WTC11 (cell line): ENCODE measurements around the gene KLHL8. TPM values are rescaled to one million over a fixed set of nuclear protein-coding genes. Genes with fewer than 3 reads are reported as not detected.

Source experiments
- ATAC-seq: fragments of 200-7000 bp; cut with Tn5 transposase; 2 replicates; pipeline ENCODE4 v1.10.0; 2021; ENCODE audit warnings: mild to moderate bottlenecking, moderate library complexity
- CTCF ChIA-PET: fragments of 300-600 bp; sonication (Branson Sonifier 250); formaldehyde crosslinking; loops from one replicate; lab custom pipeline; 2021; ENCODE audit warnings: antibody characterized with exemption; lab: Charles Lee
- POLR2A ChIA-PET: fragments of 350-600 bp; sonication (Branson Sonifier 250); formaldehyde crosslinking; loops from one replicate; lab custom pipeline; 2021; ENCODE audit warnings: antibody characterized with exemption; lab: Charles Lee
- DNase-seq: peaks from one replicate; pipeline ENCODE4 v3.0.0; 2021; ENCODE audit warnings: low spot score
- H3K27ac Mint-ChIP-seq: 2 replicates; pipeline ENCODE4 v1.8.0; 2021; ENCODE audit warnings: mixed read lengths
- H3K27me3 Mint-ChIP-seq: 2 replicates; pipeline ENCODE4 v1.8.0; 2021; ENCODE audit warnings: low read depth, mild to moderate bottlenecking, moderate library complexity, mixed read lengths
- H3K36me3 Mint-ChIP-seq: 2 replicates; pipeline ENCODE4 v1.8.0; 2021; ENCODE audit warnings: mixed read lengths
- H3K4me1 Mint-ChIP-seq: 2 replicates; pipeline ENCODE4 v1.8.0; 2022; ENCODE audit warnings: mixed read lengths
- H3K4me3 Mint-ChIP-seq: 2 replicates; pipeline ENCODE4 v1.8.0; 2021; ENCODE audit warnings: mild to moderate bottlenecking, moderate library complexity, mixed read lengths
- H3K9me3 Mint-ChIP-seq: 2 replicates; pipeline ENCODE4 v1.8.0; 2021; ENCODE audit warnings: mixed read lengths
- CBFB ChIP-seq: sonication (generic); formaldehyde crosslinking; IDR thresholded peaks from 2 replicates; pipeline ENCODE4 v1.8.1; 2022; ENCODE audit warnings: mild to moderate bottlenecking, low read depth, missing genetic modification reagents
- CREM ChIP-seq: sonication (generic); formaldehyde crosslinking; IDR thresholded peaks from 2 replicates; pipeline ENCODE4 v1.8.1; 2022; ENCODE audit warnings: mild to moderate bottlenecking, missing genetic modification reagents, moderate library complexity
- ESRRA ChIP-seq: sonication (generic); formaldehyde crosslinking; IDR thresholded peaks from 2 replicates; pipeline ENCODE4 v1.8.1; 2022; ENCODE audit warnings: mild to moderate bottlenecking, missing genetic modification reagents, borderline replicate concordance
- FOXJ3 ChIP-seq: sonication (generic); formaldehyde crosslinking; IDR thresholded peaks from 2 replicates; pipeline ENCODE4 v1.9.0; 2021; ENCODE audit warnings: missing genetic modification reagents, mild to moderate bottlenecking, borderline replicate concordance
- FOXP1 ChIP-seq: sonication (generic); formaldehyde crosslinking; IDR thresholded peaks from 2 replicates; pipeline ENCODE4 v1.8.0; 2022; ENCODE audit warnings: missing genetic modification reagents, mild to moderate bottlenecking, moderate library complexity, borderline replicate concordance
- GRHL2 ChIP-seq: fragments of 250-450 bp; sonication (Bioruptor Pico); IDR thresholded peaks from 2 replicates; pipeline ENCODE4 v1.8.0; 2022; ENCODE audit warnings: mild to moderate bottlenecking, moderate library complexity; ENCODE audit not compliant: insufficient replicate concordance, severe bottlenecking
- HMGA2 ChIP-seq: fragments of 250-450 bp; sonication (Bioruptor Pico); IDR thresholded peaks from 2 replicates; pipeline ENCODE4 v1.4.0; 2021; ENCODE audit warnings: mild to moderate bottlenecking, moderate library complexity
- IRF2 ChIP-seq: sonication (generic); formaldehyde crosslinking; IDR thresholded peaks from 2 replicates; pipeline ENCODE4 v1.8.0; 2022; ENCODE audit warnings: low read depth, missing genetic modification reagents, borderline replicate concordance
- JAZF1 ChIP-seq: fragments of 250-450 bp; sonication (Bioruptor Pico); IDR thresholded peaks from 2 replicates; pipeline ENCODE4 v1.9.0; 2021; ENCODE audit warnings: moderate library complexity, mild to moderate bottlenecking, inconsistent platforms
- NR1H2 ChIP-seq: sonication (generic); formaldehyde crosslinking; IDR thresholded peaks from 2 replicates; pipeline ENCODE4 v1.9.0; 2021; ENCODE audit warnings: mild to moderate bottlenecking, moderate library complexity, missing genetic modification reagents
- OVOL2 ChIP-seq: fragments of 250-450 bp; sonication (Bioruptor Pico); IDR thresholded peaks from 2 replicates; pipeline ENCODE4 v1.9.0; 2021; ENCODE audit warnings: mild to moderate bottlenecking, borderline replicate concordance
- RELA ChIP-seq: sonication (generic); formaldehyde crosslinking; IDR thresholded peaks from 2 replicates; pipeline ENCODE4 v1.8.1; 2022; ENCODE audit warnings: missing genetic modification reagents, mild to moderate bottlenecking, borderline replicate concordance
- RORB ChIP-seq: fragments of 250-450 bp; sonication (Bioruptor Pico); IDR thresholded peaks from 2 replicates; pipeline ENCODE4 v1.9.0; 2021; ENCODE audit warnings: mild to moderate bottlenecking
- SMAD3 ChIP-seq: sonication (generic); formaldehyde crosslinking; IDR thresholded peaks from 2 replicates; pipeline ENCODE4 v1.8.0; 2022; ENCODE audit warnings: missing genetic modification reagents, mild to moderate bottlenecking, borderline replicate concordance
- SOX15 ChIP-seq: fragments of 250-450 bp; sonication (Bioruptor Pico); IDR thresholded peaks from 2 replicates; pipeline ENCODE4 v1.9.0; 2021; ENCODE audit warnings: mild to moderate bottlenecking
- ZNF219 ChIP-seq: sonication (generic); formaldehyde crosslinking; IDR thresholded peaks from 2 replicates; pipeline ENCODE4 v1.8.0; 2023; ENCODE audit warnings: missing genetic modification reagents, mild to moderate bottlenecking, borderline replicate concordance
- ZNF317 ChIP-seq: sonication (generic); formaldehyde crosslinking; IDR thresholded peaks from 2 replicates; pipeline ENCODE4 v1.8.1; 2023; ENCODE audit warnings: low read depth, mild to moderate bottlenecking, moderate library complexity, missing genetic modification reagents, borderline replicate concordance
- ZNF423 ChIP-seq: fragments of 250-450 bp; sonication (Bioruptor Pico); IDR thresholded peaks from 2 replicates; pipeline ENCODE4 v2.1.2; 2022; ENCODE audit warnings: mild to moderate bottlenecking, moderate library complexity
- ZNF671 ChIP-seq: fragments of 250-450 bp; sonication (Bioruptor Pico); IDR thresholded peaks from 2 replicates; pipeline ENCODE4 v1.8.0; 2021; ENCODE audit warnings: mild to moderate bottlenecking
- total RNA-seq: library from RNA; stranded (reverse); gene quantifications from 3 replicates; pipeline ENCODE4 v1.2.3, GENCODE V29; 2021
- TF ChIP-seq, protein P1 (sequence below): sonication (generic); formaldehyde crosslinking; IDR thresholded peaks from 2 replicates; pipeline ENCODE4 v1.8.0; 2023; ENCODE audit warnings: missing genetic modification reagents, mild to moderate bottlenecking, borderline replicate concordance
- TF ChIP-seq, protein P2 (sequence below): sonication (generic); formaldehyde crosslinking; IDR thresholded peaks from 2 replicates; pipeline ENCODE4 v1.8.0; 2022; ENCODE audit warnings: mild to moderate bottlenecking, missing genetic modification reagents
- TF ChIP-seq, protein P3 (sequence below): sonication (generic); formaldehyde crosslinking; IDR thresholded peaks from 2 replicates; pipeline ENCODE4 v1.8.1; 2023; ENCODE audit warnings: mild to moderate bottlenecking, missing genetic modification reagents, moderate library complexity
- TF ChIP-seq, protein P4 (sequence below): sonication (generic); formaldehyde crosslinking; IDR thresholded peaks from 2 replicates; pipeline ENCODE4 v1.8.1; 2022; ENCODE audit warnings: missing genetic modification reagents, borderline replicate concordance
- TF ChIP-seq, protein P5 (sequence below): fragments of 200-600 bp; IDR thresholded peaks from 2 replicates; pipeline ENCODE4 v1.8.0; 2022; ENCODE audit warnings: antibody characterized with exemption

Gene KLHL8
- total RNA-seq, 1 experiment from 2014 or later, result 7.3 TPM

DNA sequence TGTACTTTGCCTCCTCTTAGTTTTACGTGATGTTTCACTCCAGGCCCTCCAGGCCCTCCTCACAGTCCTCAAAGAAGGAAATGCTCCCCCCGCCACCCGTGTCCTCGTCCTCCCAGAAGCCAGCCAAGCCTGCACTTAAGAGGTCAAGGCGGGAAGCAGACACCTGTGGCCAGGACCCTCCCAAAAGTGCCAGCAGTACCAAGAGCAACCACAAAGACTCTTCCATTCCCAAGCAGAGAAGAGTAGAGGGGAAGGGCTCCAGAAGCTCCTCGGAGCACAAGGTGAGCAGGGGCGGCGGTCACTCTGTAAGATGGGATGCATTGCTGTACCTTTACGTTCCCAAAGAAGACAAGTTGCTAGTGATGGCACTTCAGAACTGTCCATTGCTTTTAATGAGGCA, 94.4 kb downstream of the KLHL8 start (continued):
- TF ChIP-seq, protein P1, sequence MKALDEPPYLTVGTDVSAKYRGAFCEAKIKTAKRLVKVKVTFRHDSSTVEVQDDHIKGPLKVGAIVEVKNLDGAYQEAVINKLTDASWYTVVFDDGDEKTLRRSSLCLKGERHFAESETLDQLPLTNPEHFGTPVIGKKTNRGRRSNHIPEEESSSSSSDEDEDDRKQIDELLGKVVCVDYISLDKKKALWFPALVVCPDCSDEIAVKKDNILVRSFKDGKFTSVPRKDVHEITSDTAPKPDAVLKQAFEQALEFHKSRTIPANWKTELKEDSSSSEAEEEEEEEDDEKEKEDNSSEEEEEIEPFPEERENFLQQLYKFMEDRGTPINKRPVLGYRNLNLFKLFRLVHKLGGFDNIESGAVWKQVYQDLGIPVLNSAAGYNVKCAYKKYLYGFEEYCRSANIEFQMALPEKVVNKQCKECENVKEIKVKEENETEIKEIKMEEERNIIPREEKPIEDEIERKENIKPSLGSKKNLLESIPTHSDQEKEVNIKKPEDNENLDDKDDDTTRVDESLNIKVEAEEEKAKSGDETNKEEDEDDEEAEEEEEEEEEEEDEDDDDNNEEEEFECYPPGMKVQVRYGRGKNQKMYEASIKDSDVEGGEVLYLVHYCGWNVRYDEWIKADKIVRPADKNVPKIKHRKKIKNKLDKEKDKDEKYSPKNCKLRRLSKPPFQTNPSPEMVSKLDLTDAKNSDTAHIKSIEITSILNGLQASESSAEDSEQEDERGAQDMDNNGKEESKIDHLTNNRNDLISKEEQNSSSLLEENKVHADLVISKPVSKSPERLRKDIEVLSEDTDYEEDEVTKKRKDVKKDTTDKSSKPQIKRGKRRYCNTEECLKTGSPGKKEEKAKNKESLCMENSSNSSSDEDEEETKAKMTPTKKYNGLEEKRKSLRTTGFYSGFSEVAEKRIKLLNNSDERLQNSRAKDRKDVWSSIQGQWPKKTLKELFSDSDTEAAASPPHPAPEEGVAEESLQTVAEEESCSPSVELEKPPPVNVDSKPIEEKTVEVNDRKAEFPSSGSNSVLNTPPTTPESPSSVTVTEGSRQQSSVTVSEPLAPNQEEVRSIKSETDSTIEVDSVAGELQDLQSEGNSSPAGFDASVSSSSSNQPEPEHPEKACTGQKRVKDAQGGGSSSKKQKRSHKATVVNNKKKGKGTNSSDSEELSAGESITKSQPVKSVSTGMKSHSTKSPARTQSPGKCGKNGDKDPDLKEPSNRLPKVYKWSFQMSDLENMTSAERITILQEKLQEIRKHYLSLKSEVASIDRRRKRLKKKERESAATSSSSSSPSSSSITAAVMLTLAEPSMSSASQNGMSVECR (CRISPR knock-in tag), result no peak
- no peak for TF ChIP-seq SOX15 (CRISPR knock-in tag)
- no peak for TF ChIP-seq ZNF219
- TF ChIP-seq CREM (CRISPR knock-in tag), result no peak

DNA sequence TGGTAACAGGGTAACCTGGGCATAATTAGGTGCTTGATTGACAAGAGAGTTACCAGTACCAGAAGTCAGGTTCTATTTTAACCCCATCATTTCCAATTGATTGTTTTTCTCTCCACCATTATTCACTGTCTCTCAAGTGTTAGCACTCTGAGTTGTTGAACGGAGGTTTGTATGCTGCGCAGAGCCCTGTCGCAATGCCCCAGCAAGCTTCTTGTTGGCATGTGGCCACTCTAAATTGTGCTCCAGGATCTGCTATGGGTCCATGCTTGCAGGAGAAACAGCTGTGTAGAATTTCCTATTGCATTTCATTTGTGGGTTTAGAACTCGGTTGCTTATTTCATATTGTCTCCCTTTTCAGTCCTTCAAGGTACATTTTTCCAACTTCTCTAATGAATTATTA, 98.2 kb downstream of the KLHL8 start:
- no peaks in the 10 kb centered on the region for H3K9me3 Mint-ChIP-seq
- DNase-seq (no peak), ATAC-seq (no peak)
- no peaks in the 10 kb centered on the region for H3K27me3 Mint-ChIP-seq
- no peak overlapping the region for H3K4me3 Mint-ChIP-seq
- ChIA-PET POLR2A (no interaction called here), CTCF (interaction anchor here (0.6 kb wide), 1 partner anchor 32 kb away, joined by 4 read pairs; no protein-coding TSS in a partner anchor)
- no peak overlapping the region for H3K27ac Mint-ChIP-seq
- H3K36me3 Mint-ChIP-seq, result peaks cover 44% of the 10 kb centered on the region
- TF ChIP-seq ZNF671 (no peak), SMAD3 (CRISPR knock-in tag) (no peak), ESRRA (CRISPR knock-in tag) (no peak), RORB (no peak), RELA (CRISPR knock-in tag) (no peak), FOXJ3 (no peak), GRHL2 (CRISPR knock-in tag) (no peak), NR1H2 (CRISPR knock-in tag) (no peak), ZNF423 (no peak), FOXP1 (no peak)
- TF ChIP-seq, protein P2, sequence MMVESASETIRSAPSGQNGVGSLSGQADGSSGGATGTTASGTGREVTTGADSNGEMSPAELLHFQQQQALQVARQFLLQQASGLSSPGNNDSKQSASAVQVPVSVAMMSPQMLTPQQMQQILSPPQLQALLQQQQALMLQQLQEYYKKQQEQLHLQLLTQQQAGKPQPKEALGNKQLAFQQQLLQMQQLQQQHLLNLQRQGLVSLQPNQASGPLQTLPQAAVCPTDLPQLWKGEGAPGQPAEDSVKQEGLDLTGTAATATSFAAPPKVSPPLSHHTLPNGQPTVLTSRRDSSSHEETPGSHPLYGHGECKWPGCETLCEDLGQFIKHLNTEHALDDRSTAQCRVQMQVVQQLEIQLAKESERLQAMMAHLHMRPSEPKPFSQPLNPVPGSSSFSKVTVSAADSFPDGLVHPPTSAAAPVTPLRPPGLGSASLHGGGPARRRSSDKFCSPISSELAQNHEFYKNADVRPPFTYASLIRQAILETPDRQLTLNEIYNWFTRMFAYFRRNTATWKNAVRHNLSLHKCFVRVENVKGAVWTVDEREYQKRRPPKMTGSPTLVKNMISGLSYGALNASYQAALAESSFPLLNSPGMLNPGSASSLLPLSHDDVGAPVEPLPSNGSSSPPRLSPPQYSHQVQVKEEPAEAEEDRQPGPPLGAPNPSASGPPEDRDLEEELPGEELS (CRISPR knock-in tag), result no peak
- TF ChIP-seq, protein P3, sequence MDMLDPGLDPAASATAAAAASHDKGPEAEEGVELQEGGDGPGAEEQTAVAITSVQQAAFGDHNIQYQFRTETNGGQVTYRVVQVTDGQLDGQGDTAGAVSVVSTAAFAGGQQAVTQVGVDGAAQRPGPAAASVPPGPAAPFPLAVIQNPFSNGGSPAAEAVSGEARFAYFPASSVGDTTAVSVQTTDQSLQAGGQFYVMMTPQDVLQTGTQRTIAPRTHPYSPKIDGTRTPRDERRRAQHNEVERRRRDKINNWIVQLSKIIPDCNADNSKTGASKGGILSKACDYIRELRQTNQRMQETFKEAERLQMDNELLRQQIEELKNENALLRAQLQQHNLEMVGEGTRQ (CRISPR knock-in tag), result no peak
- H3K4me1 Mint-ChIP-seq, result peaks cover 20% of the 10 kb centered on the region

DNA sequence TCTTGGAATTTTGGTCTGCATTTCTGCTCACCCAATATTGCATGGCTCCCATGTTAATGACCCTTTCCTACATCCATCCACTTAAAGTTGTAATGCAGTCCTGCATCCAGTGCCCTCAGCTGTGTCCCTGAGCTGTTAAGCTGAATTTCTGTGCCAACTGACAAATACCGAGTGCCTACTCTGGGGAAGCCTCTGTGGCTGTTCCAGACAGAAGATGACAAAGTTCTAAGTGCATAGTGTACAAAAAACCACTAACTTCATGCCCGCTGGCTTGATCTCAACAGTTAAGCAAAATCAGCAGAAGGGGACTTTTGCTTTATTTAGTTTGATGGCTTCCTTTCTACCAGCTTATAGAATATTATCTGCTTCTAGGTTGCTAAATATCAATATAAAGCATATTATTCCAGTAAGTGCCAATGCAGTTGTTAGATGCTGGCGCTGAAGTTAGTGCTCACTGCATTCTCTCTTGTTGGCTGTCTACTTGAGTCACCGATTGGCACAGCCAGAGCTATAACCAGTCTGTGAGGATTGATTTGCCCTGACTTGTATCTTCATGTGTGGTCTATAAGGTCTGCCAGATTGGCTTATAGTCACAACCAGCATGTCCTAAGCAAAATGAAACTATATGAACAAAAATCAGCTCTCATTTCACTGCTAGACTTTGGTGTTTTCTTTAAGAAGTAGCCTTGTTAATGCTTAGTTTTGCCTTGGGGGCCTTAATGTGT, 98.9 kb downstream of the KLHL8 start:
- ChIA-PET CTCF (no interaction called here), POLR2A (no interaction called here)
- ATAC-seq, result no peak
- peaks cover 46% of the 10 kb centered on the region for H3K36me3 Mint-ChIP-seq
- H3K27me3 Mint-ChIP-seq, result no peaks in the 10 kb centered on the region
- no peaks in the 10 kb centered on the region for H3K9me3 Mint-ChIP-seq
- H3K4me1 Mint-ChIP-seq, result peaks cover 27% of the 10 kb centered on the region
- no peak for DNase-seq
- no peak overlapping the region; the same call in none of the 2 replicates for H3K27ac Mint-ChIP-seq
- no peak overlapping the region for H3K4me3 Mint-ChIP-seq
- TF ChIP-seq CBFB (CRISPR knock-in tag), result no peak
- TF ChIP-seq HMGA2 (CRISPR knock-in tag), result no peak
- TF ChIP-seq, protein P4, sequence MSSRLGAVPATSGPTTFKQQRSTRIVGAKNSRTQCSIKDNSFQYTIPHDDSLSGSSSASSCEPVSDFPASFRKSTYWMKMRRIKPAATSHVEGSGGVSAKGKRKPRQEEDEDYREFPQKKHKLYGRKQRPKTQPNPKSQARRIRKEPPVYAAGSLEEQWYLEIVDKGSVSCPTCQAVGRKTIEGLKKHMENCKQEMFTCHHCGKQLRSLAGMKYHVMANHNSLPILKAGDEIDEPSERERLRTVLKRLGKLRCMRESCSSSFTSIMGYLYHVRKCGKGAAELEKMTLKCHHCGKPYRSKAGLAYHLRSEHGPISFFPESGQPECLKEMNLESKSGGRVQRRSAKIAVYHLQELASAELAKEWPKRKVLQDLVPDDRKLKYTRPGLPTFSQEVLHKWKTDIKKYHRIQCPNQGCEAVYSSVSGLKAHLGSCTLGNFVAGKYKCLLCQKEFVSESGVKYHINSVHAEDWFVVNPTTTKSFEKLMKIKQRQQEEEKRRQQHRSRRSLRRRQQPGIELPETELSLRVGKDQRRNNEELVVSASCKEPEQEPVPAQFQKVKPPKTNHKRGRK (CRISPR knock-in tag), result no peak
- no peak for TF ChIP-seq OVOL2 (CRISPR knock-in tag)
- TF ChIP-seq, protein P5, sequence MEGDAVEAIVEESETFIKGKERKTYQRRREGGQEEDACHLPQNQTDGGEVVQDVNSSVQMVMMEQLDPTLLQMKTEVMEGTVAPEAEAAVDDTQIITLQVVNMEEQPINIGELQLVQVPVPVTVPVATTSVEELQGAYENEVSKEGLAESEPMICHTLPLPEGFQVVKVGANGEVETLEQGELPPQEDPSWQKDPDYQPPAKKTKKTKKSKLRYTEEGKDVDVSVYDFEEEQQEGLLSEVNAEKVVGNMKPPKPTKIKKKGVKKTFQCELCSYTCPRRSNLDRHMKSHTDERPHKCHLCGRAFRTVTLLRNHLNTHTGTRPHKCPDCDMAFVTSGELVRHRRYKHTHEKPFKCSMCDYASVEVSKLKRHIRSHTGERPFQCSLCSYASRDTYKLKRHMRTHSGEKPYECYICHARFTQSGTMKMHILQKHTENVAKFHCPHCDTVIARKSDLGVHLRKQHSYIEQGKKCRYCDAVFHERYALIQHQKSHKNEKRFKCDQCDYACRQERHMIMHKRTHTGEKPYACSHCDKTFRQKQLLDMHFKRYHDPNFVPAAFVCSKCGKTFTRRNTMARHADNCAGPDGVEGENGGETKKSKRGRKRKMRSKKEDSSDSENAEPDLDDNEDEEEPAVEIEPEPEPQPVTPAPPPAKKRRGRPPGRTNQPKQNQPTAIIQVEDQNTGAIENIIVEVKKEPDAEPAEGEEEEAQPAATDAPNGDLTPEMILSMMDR, result no peak
- no peak for TF ChIP-seq IRF2
- TF ChIP-seq ZNF317, result no peak
- TF ChIP-seq JAZF1 (CRISPR knock-in tag), result no peak
